Measurements from ENCODE around the gene EPS8L2. TPM values are rescaled to one million over a fixed set of nuclear protein-coding genes. Genes with fewer than 3 reads are reported as not detected.
A peak's percentile ranks its signal among the peaks of the same experiment; 100 is the strongest.

The EPS8L2 gene
- total and polyA plus RNA-seq, 8 donors, result 52.5 to 190 (median 80.7) TPM

DNA sequence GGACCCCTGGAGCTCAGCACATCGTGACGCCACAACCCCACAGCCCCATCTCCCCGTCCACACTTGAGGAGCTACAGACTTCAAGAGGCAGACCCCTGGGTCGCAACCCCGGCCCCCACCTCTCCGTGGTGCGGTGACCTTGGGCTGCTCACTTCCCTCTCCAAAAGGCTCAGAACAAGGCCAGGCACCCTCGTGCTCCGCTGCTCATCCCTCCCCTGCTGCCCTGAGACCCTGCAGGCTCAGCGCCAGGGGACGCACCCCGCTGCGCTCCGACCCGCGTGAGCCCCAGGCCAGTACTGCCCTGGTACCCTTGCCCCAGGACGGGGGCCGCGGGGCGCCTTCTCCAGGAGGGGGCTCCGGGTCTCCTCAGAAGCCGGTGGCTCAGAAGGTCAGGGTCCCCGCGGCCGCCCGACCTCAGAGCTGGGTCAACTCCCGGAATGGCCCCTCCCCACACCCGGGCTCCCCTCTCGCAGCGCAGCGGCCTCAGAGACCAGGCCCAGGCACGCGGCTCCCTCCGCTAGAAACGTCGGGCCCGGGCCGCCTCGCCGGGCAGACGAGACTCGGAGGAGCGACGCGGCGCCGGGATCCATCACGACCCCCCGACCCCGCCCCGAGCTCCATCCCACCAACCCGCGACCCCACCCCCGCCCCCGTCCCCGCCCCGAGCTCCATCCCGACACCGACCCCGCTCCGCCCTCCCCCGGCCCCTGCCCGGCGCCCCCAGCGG is 70.7 kb downstream of the EPS8L2 start:
- H3K36me3 ChIP-seq, result peaks cover 0 to 31% of the 10 kb centered on the region in 2 donors
- intact Hi-C loops (cut with DNase I), result no loop called here

More for the DNA sequence above, 70.7 kb downstream of the EPS8L2 start:
- Histone ChIP-seq H3K4me3 (peak overlapping the region; percentile 76 to 90), H3K27me3 (no peaks in the 10 kb centered on the region), H3K27ac (peak overlapping the region; percentile 59 to 78), H3K9me3 (no peaks in the 10 kb centered on the region), H3K4me1 (peaks cover 16 to 53% of the 10 kb centered on the region in 2 donors)
- DNase-seq, result peak in 1 of 4 donors; percentile 85
- peak; percentile 38 for ATAC-seq
- TF ChIP-seq CTCF (IDR thresholded peaks at IDR 0.05), result no peak

Other genes starting within 250 kb of the EPS8L2 start
- gene RNH1, start 199.0 kb upstream of the EPS8L2 start, total RNA-seq, result 100 to 1,000 TPM; 185 to 243 TPM
- 100 to 1,000 TPM in 1 of 6 donors, 10 to 100 TPM in 5; 69.3 to 112 (median 88.3) TPM for gene RNH1, start 199.0 kb upstream of the EPS8L2 start, polyA plus RNA-seq (ENCODE audit: insufficient read length in 6 of 6)
- gene HRAS, start 170.7 kb upstream of the EPS8L2 start, total RNA-seq, result 10 to 100 TPM; 43.2 to 52.4 TPM
- gene HRAS, start 170.7 kb upstream of the EPS8L2 start, polyA plus RNA-seq (ENCODE audit: insufficient read length in 6 of 6), result 10 to 100 TPM; 32.4 to 40.6 (median 37.1) TPM
- 1 to 10 TPM; 1.8 to 3.1 TPM for gene LRRC56, start 168.7 kb upstream of the EPS8L2 start, total RNA-seq
- 1 to 10 TPM; 2.1 to 4.7 (median 2.9) TPM for gene LRRC56, start 168.7 kb upstream of the EPS8L2 start, polyA plus RNA-seq (ENCODE audit: insufficient read length in 6 of 6)
- 1 to 10 TPM; 4.1 to 4.5 TPM for gene LMNTD2, start 145.5 kb upstream of the EPS8L2 start, total RNA-seq
- 1 to 10 TPM; 1.6 to 5.2 (median 2.5) TPM for gene LMNTD2, start 145.5 kb upstream of the EPS8L2 start, polyA plus RNA-seq (ENCODE audit: insufficient read length in 6 of 6)
- gene RASSF7, start 145.3 kb upstream of the EPS8L2 start, total RNA-seq, result 10 to 100 TPM; 42.1 to 57.2 TPM
- gene RASSF7, start 145.3 kb upstream of the EPS8L2 start, polyA plus RNA-seq (ENCODE audit: insufficient read length in 6 of 6), result 10 to 100 TPM; 17.6 to 31.1 (median 26.3) TPM
- gene PHRF1, start 129.8 kb upstream of the EPS8L2 start, total RNA-seq, result 10 to 100 TPM; 23.9 to 32.7 TPM
- 10 to 100 TPM; 18.6 to 29.5 (median 23.5) TPM for gene PHRF1, start 129.8 kb upstream of the EPS8L2 start, polyA plus RNA-seq (ENCODE audit: insufficient read length in 6 of 6)
- 10 to 100 TPM; 38.8 to 50.4 TPM for gene IRF7, start 90.3 kb upstream of the EPS8L2 start, total RNA-seq
- 10 to 100 TPM in 5 of 6 donors, 1 to 10 TPM in 1; 9.8 to 14.7 (median 12.8) TPM for gene IRF7, start 90.3 kb upstream of the EPS8L2 start, polyA plus RNA-seq (ENCODE audit: insufficient read length in 6 of 6)
- gene CDHR5, start 81.3 kb upstream of the EPS8L2 start, total RNA-seq, result not detected
- gene CDHR5, start 81.3 kb upstream of the EPS8L2 start, polyA plus RNA-seq (ENCODE audit: insufficient read length in 6 of 6), result under 1 TPM; 0.46 to 0.77 (median 0.69) TPM
- not detected for gene SCT, start 79.0 kb upstream of the EPS8L2 start, total RNA-seq
- gene SCT, start 79.0 kb upstream of the EPS8L2 start, polyA plus RNA-seq (ENCODE audit: insufficient read length in 6 of 6), result 1 to 10 TPM; 1.6 to 3.0 (median 2.5) TPM
- gene DRD4, start 69.0 kb upstream of the EPS8L2 start, total RNA-seq, result under 1 TPM; 0.29 to 0.52 TPM
- 1 to 10 TPM in 2 of 6 donors, under 1 TPM in 4; 0.51 to 1.0 (median 0.82) TPM for gene DRD4, start 69.0 kb upstream of the EPS8L2 start, polyA plus RNA-seq (ENCODE audit: insufficient read length in 6 of 6)
- gene DEAF1, start 11.0 kb upstream of the EPS8L2 start, total RNA-seq, result 10 to 100 TPM; 28.3 to 28.6 TPM
- 10 to 100 TPM; 35.6 to 52.9 (median 41.0) TPM for gene DEAF1, start 11.0 kb upstream of the EPS8L2 start, polyA plus RNA-seq (ENCODE audit: insufficient read length in 6 of 6)
- 10 to 100 TPM; 23.6 to 25.2 TPM for gene TMEM80, start 10.4 kb upstream of the EPS8L2 start, total RNA-seq
- 10 to 100 TPM; 26.9 to 34.5 (median 31.9) TPM for gene TMEM80, start 10.4 kb upstream of the EPS8L2 start, polyA plus RNA-seq (ENCODE audit: insufficient read length in 6 of 6)
- 100 to 1,000 TPM; 206 to 322 TPM for gene TALDO1, start 41.2 kb downstream of the EPS8L2 start, total RNA-seq
- gene TALDO1, start 41.2 kb downstream of the EPS8L2 start, polyA plus RNA-seq (ENCODE audit: insufficient read length in 6 of 6), result 100 to 1,000 TPM; 100 to 124 (median 115) TPM
- gene GATD1, start 71.3 kb downstream of the EPS8L2 start, total RNA-seq, result 10 to 100 TPM; 57.9 to 63.7 TPM
- gene GATD1, start 71.3 kb downstream of the EPS8L2 start, polyA plus RNA-seq (ENCODE audit: insufficient read length in 6 of 6), result 10 to 100 TPM; 51.7 to 87.1 (median 67.1) TPM
- under 1 TPM in 1 of 2 donors, not detected in 1; 0.47 TPM for gene CEND1, start 83.9 kb downstream of the EPS8L2 start, total RNA-seq
- gene CEND1, start 83.9 kb downstream of the EPS8L2 start, polyA plus RNA-seq (ENCODE audit: insufficient read length in 6 of 6), result under 1 TPM; 0.11 to 0.42 (median 0.33) TPM
- gene SLC25A22, start 92.0 kb downstream of the EPS8L2 start, total RNA-seq, result 10 to 100 TPM; 28.9 to 29.4 TPM
- gene SLC25A22, start 92.0 kb downstream of the EPS8L2 start, polyA plus RNA-seq (ENCODE audit: insufficient read length in 6 of 6), result 10 to 100 TPM; 12.5 to 23.9 (median 15.1) TPM
- gene PIDD1, start 99.0 kb downstream of the EPS8L2 start, total RNA-seq, result 10 to 100 TPM; 13.8 to 18.6 TPM
- 10 to 100 TPM in 5 of 6 donors, 1 to 10 TPM in 1; 9.7 to 13.7 (median 12.1) TPM for gene PIDD1, start 99.0 kb downstream of the EPS8L2 start, polyA plus RNA-seq (ENCODE audit: insufficient read length in 6 of 6)
- gene RPLP2, start 103.7 kb downstream of the EPS8L2 start, total RNA-seq, result 1,000 to 10,000 TPM; 1,620 to 1,802 TPM
- 1,000 to 10,000 TPM; 1,154 to 1,526 (median 1,296) TPM for gene RPLP2, start 103.7 kb downstream of the EPS8L2 start, polyA plus RNA-seq (ENCODE audit: insufficient read length in 6 of 6)
- 100 to 1,000 TPM in 1 of 2 donors, 10 to 100 TPM in 1; 96.3 to 128 TPM for gene PNPLA2, start 112.7 kb downstream of the EPS8L2 start, total RNA-seq
- 10 to 100 TPM; 29.9 to 49.0 (median 39.8) TPM for gene PNPLA2, start 112.7 kb downstream of the EPS8L2 start, polyA plus RNA-seq (ENCODE audit: insufficient read length in 6 of 6)
- gene CRACR2B, start 121.7 kb downstream of the EPS8L2 start, total RNA-seq, result 10 to 100 TPM; 22.6 to 32.1 TPM
- 10 to 100 TPM; 14.2 to 26.0 (median 19.9) TPM for gene CRACR2B, start 121.7 kb downstream of the EPS8L2 start, polyA plus RNA-seq (ENCODE audit: insufficient read length in 6 of 6)
- gene CD151, start 126.7 kb downstream of the EPS8L2 start, total RNA-seq, result 100 to 1,000 TPM; 501 to 815 TPM
- gene CD151, start 126.7 kb downstream of the EPS8L2 start, polyA plus RNA-seq (ENCODE audit: insufficient read length in 6 of 6), result 100 to 1,000 TPM; 122 to 182 (median 145) TPM
- 100 to 1,000 TPM; 140 to 227 TPM for gene POLR2L, start 136.3 kb downstream of the EPS8L2 start, total RNA-seq
- 100 to 1,000 TPM in 3 of 6 donors, 10 to 100 TPM in 3; 65.2 to 121 (median 97.7) TPM for gene POLR2L, start 136.3 kb downstream of the EPS8L2 start, polyA plus RNA-seq (ENCODE audit: insufficient read length in 6 of 6)
- gene TSPAN4, start 136.6 kb downstream of the EPS8L2 start, total RNA-seq, result 100 to 1,000 TPM; 129 to 132 TPM
- 10 to 100 TPM; 46.9 to 75.3 (median 73.2) TPM for gene TSPAN4, start 136.6 kb downstream of the EPS8L2 start, polyA plus RNA-seq (ENCODE audit: insufficient read length in 6 of 6)
- 10 to 100 TPM; 92.7 to 94.2 TPM for gene CHID1, start 204.6 kb downstream of the EPS8L2 start, total RNA-seq
- 10 to 100 TPM; 81.4 to 95.7 (median 93.7) TPM for gene CHID1, start 204.6 kb downstream of the EPS8L2 start, polyA plus RNA-seq (ENCODE audit: insufficient read length in 6 of 6)
- 10 to 100 TPM; 97.1 to 98.4 TPM for gene AP2A2, start 219.6 kb downstream of the EPS8L2 start, total RNA-seq
- gene AP2A2, start 219.6 kb downstream of the EPS8L2 start, polyA plus RNA-seq (ENCODE audit: insufficient read length in 6 of 6), result 10 to 100 TPM; 77.0 to 91.2 (median 81.4) TPM